BJ (cell line): ENCODE measurements around the gene HS1BP3. TPM values are rescaled to one million over a fixed set of nuclear protein-coding genes. Genes with fewer than 3 reads are reported as not detected.

Source experiments
- CTCF ChIA-PET: fragments of 350-600 bp; formaldehyde crosslinking; extraction: SDS; loops from one replicate; lab custom pipeline; 2021; ENCODE audit warnings: antibody characterized with exemption, inconsistent platforms; lab: Yijun Ruan, JAX
- POLR2A ChIA-PET: fragments of 300-600 bp; sonication (Branson Sonifier 250); formaldehyde crosslinking; extraction: SDS; loops from one replicate; lab custom pipeline; 2021; ENCODE audit warnings: antibody characterized with exemption; lab: Charles Lee
- DNase-seq: peaks from one replicate; pipeline ENCODE4 v3.0.0-alpha.2; 2011; ENCODE audit warnings: low read depth
- H3K27me3 ChIP-seq: 2 replicates; pipeline ENCODE4 v1.6.0; 2011; ENCODE audit warnings: low read length; ENCODE audit not compliant: control insufficient read depth, insufficient read depth
- H3K36me3 ChIP-seq: 2 replicates; pipeline ENCODE4 v1.5.1; 2011; ENCODE audit warnings: low read length; ENCODE audit not compliant: control insufficient read depth, insufficient read depth
- H3K4me3 ChIP-seq: 2 replicates; pipeline ENCODE4 v1.5.1; 2011; ENCODE audit warnings: low read depth, mild to moderate bottlenecking, control low read depth, low read length
- CTCF ChIP-seq: IDR thresholded peaks from 2 replicates; pipeline ENCODE4 v1.5.1; 2011; ENCODE audit warnings: low read depth, mild to moderate bottlenecking, control low read depth, inconsistent platforms, low read length, moderate library complexity; ENCODE audit not compliant: insufficient read depth
- polyA minus RNA-seq: library from RNA; depleted of rRNA, polyadenylated mRNA; stranded (reverse); fragments of >200 nt; gene quantifications from 2 replicates; pipeline ENCODE4 v1.2.3, GENCODE V29; 2011; rRNA and poly(A)+ RNA removed
- polyA plus RNA-seq: library from polyadenylated mRNA; depleted of rRNA; stranded (reverse); fragments of >200 nt; gene quantifications from 2 replicates; pipeline ENCODE4 v1.2.3, GENCODE V29; 2011; rRNA removed

Gene HS1BP3
- 8.3 and 13.6 TPM in 2 replicates for polyA plus RNA-seq
- 10.2 and 10.4 TPM in 2 replicates for polyA minus RNA-seq

GRCh38 chr2:20650877-20651730, at the start of gene HS1BP3:
Gene HS1BP3, minus strand, starts transcription at chr2:20651098. Its CDS starts 35 bp downstream, at chr2:20651063.
- POLR2A ChIA-PET = interaction anchor here (0.5 kb wide), 1 partner anchor 237 kb away, joined by 7 read pairs; no protein-coding TSS in a partner anchor
- no peak for DNase-seq
- peaks cover 4% of the 10 kb centered on the region for H3K27me3 ChIP-seq
- CTCF ChIA-PET = interaction anchor here (0.6 to 11.0 kb wide), 39 partner anchors 9 to 396 kb away, joined by 3 to 126 read pairs (median 4); partner anchors contain the start of genes GDF7 and RHOB
- no peaks in the 10 kb centered on the region for H3K36me3 ChIP-seq
- peak within 1 kb of the TSS; percentile 88 for H3K4me3 ChIP-seq
- TF ChIP-seq CTCF = peak; percentile 34

- CTCF ChIA-PET = interaction anchor here (1.2 to 2.0 kb wide), 3 partner anchors 17 to 345 kb away, joined by 3 to 6 read pairs (median 4); partner anchors contain the start of gene APOB
- DNase-seq = no peak
- POLR2A ChIA-PET = no interaction called here
These were observed 48.2 kb upstream of the HS1BP3 start for GRCh38 chr2:20698916-20699613.

GRCh38 chr2:20697322-20697934, 46.5 kb upstream of the HS1BP3 start:
- no peaks in the 10 kb centered on the region for H3K27me3 ChIP-seq
- no peak for TF ChIP-seq CTCF
- H3K4me3 ChIP-seq = no peak overlapping the region
- CTCF ChIA-PET = interaction anchor here (1.1 to 1.4 kb wide), 2 partner anchors 36 to 46 kb away, joined by 3 to 4 read pairs; partner anchors contain the start of gene HS1BP3
- POLR2A ChIA-PET = no interaction called here
- H3K36me3 ChIP-seq = no peaks in the 10 kb centered on the region
- no peak for DNase-seq

More at GRCh38 chr2:20698916-20699613, 48.2 kb upstream of the HS1BP3 start:
- H3K4me3 ChIP-seq = no peak overlapping the region
- H3K36me3 ChIP-seq = no peaks in the 10 kb centered on the region
- TF ChIP-seq CTCF = no peak
- no peaks in the 10 kb centered on the region for H3K27me3 ChIP-seq

GRCh38 chr2:20696366-20696765, 45.5 kb upstream of the HS1BP3 start:
- ChIA-PET POLR2A (no interaction called here), CTCF (interaction anchor here (1.5 kb wide), 1 partner anchor 15 kb away, joined by 4 read pairs; no protein-coding TSS in a partner anchor)
- no peaks in the 10 kb centered on the region for H3K27me3 ChIP-seq
- no peak for DNase-seq
- no peak for TF ChIP-seq CTCF
- H3K36me3 ChIP-seq = no peaks in the 10 kb centered on the region
- H3K4me3 ChIP-seq = no peak overlapping the region
